Lower leg skin (tissue), 3 donors: ENCODE results near the gene PPP6R3.
"Not testable (repeated sequence)": the region's sequence is repeated elsewhere in the genome, so short reads cannot be mapped to it uniquely, and the experiment has no call there.

Source experiments
- CTCF ChIP-seq, 3 donors: fragments of 450-650 bp; IDR thresholded peaks; one replicate each; pipeline ENCODE4 v1.5.1; 2016; ENCODE audit warnings: antibody characterized with exemption in 3 of 3, mild to moderate bottlenecking in 3 of 3, moderate library complexity in 2 of 3
- POLR2A ChIP-seq, 2 donors: fragments of 450-650 bp; IDR thresholded peaks; one replicate each; pipeline ENCODE4 v1.6.1; 2016 to 2017; ENCODE audit warnings: antibody characterized with exemption in 2 of 2, mild to moderate bottlenecking in 1 of 2, moderate library complexity in 1 of 2

GRCh38 chr11:68634606-68635005, 174.1 kb downstream of the PPP6R3 start:
- TF ChIP-seq POLR2A, CTCF (IDR thresholded peaks at IDR 0.05): not testable (repeated sequence)
